Neural progenitor cell (in vitro differentiated cells): ENCODE data around the gene E2F2. TPM values are rescaled to one million over a fixed set of nuclear protein-coding genes. Genes with fewer than 3 reads are reported as not detected.

Experiments used
- DNase-seq: peaks from one replicate; pipeline ENCODE4 v3.0.0-alpha.2; 2016; ENCODE audit warnings: low spot score
- H2AFZ ChIP-seq: fragments of 200-600 bp; sonication (generic); replicated peaks from 2 replicates; pipeline ENCODE4 v1.6.1; 2016; ENCODE audit warnings: antibody characterized with exemption
- H3F3A ChIP-seq: fragments of 200-600 bp; sonication (generic); 2 replicates; pipeline ENCODE4 v1.6.1; 2016; ENCODE audit warnings: antibody characterized with exemption, low read depth
- H3K27ac ChIP-seq: fragments of 200-600 bp; sonication (generic); 2 replicates; pipeline ENCODE4 v1.5.1; 2016; ENCODE audit warnings: mild to moderate bottlenecking
- H3K27me3 ChIP-seq: fragments of 200-600 bp; sonication (generic); 2 replicates; pipeline ENCODE4 v1.6.1; 2016; ENCODE audit warnings: mild to moderate bottlenecking, moderate library complexity
- H3K36me3 ChIP-seq: fragments of 200-600 bp; sonication (generic); 2 replicates; pipeline ENCODE4 v1.5.1; 2016
- H3K4me1 ChIP-seq: fragments of 200-600 bp; sonication (generic); 2 replicates; pipeline ENCODE4 v1.6.1; 2016; ENCODE audit warnings: mixed run types
- H3K4me2 ChIP-seq: fragments of 200-600 bp; sonication (generic); 2 replicates; pipeline ENCODE4 v1.6.1; 2016
- H3K4me3 ChIP-seq: fragments of 200-600 bp; sonication (generic); 2 replicates; pipeline ENCODE4 v1.5.1; 2016
- H3K79me2 ChIP-seq: fragments of 200-600 bp; sonication (generic); 2 replicates; pipeline ENCODE4 v1.6.1; 2016; ENCODE audit warnings: low read depth
- H3K9ac ChIP-seq: fragments of 200-600 bp; sonication (generic); 2 replicates; pipeline ENCODE4 v1.6.1; 2016
- H3K9me3 ChIP-seq: fragments of 200-600 bp; sonication (generic); 2 replicates; pipeline ENCODE4 v1.5.1; 2016; ENCODE audit warnings: low read depth
- H4K20me1 ChIP-seq: fragments of 200-600 bp; sonication (generic); 2 replicates; pipeline ENCODE4 v1.6.1; 2016; ENCODE audit warnings: low read depth
- H3K27ac Mint-ChIP-seq: 3 replicates; pipeline ENCODE4 v1.8.0; 2021; ENCODE audit warnings: mixed read lengths
- H3K27me3 Mint-ChIP-seq: 2 replicates; pipeline ENCODE4 v1.8.0; 2022; ENCODE audit warnings: low read depth, mild to moderate bottlenecking, inconsistent platforms, moderate library complexity, mixed read lengths; ENCODE audit not compliant: insufficient read depth
- H3K36me3 Mint-ChIP-seq: 3 replicates; pipeline ENCODE4 v1.8.0; 2021; ENCODE audit warnings: mixed read lengths
- H3K4me1 Mint-ChIP-seq: 3 replicates; pipeline ENCODE4 v1.8.0; 2021; ENCODE audit warnings: mixed read lengths
- H3K4me3 Mint-ChIP-seq: 3 replicates; pipeline ENCODE4 v1.8.0; 2021; ENCODE audit warnings: mild to moderate bottlenecking, moderate library complexity, mixed read lengths
- H3K9me3 Mint-ChIP-seq: 3 replicates; pipeline ENCODE4 v1.8.0; 2020; ENCODE audit warnings: mixed read lengths
- EZH2 ChIP-seq: fragments of 200-600 bp; sonication (generic); IDR thresholded peaks from 2 replicates; pipeline ENCODE4 v1.6.1; 2017; ENCODE audit warnings: antibody characterized with exemption, mild to moderate bottlenecking, moderate library complexity
- EZH2phosphoT487 ChIP-seq: fragments of 200-600 bp; sonication (generic); IDR thresholded peaks from 2 replicates; pipeline ENCODE4 v1.6.1; 2017; ENCODE audit warnings: antibody characterized with exemption
- total RNA-seq: library from RNA; depleted of rRNA; stranded (reverse); fragments of >200 nt; gene quantifications from 2 replicates; pipeline ENCODE4 v1.2.3, GENCODE V29; 2015; ENCODE audit warnings: low replicate concordance
- TF ChIP-seq, protein P1 (sequence below): fragments of 200-600 bp; sonication (generic); IDR thresholded peaks from 2 replicates; pipeline ENCODE4 v1.5.1; 2017; ENCODE audit warnings: antibody characterized with exemption, mild to moderate bottlenecking

Gene E2F2
- total RNA-seq, 1 donor from 2014 or later = 3.4 TPM

DNA sequence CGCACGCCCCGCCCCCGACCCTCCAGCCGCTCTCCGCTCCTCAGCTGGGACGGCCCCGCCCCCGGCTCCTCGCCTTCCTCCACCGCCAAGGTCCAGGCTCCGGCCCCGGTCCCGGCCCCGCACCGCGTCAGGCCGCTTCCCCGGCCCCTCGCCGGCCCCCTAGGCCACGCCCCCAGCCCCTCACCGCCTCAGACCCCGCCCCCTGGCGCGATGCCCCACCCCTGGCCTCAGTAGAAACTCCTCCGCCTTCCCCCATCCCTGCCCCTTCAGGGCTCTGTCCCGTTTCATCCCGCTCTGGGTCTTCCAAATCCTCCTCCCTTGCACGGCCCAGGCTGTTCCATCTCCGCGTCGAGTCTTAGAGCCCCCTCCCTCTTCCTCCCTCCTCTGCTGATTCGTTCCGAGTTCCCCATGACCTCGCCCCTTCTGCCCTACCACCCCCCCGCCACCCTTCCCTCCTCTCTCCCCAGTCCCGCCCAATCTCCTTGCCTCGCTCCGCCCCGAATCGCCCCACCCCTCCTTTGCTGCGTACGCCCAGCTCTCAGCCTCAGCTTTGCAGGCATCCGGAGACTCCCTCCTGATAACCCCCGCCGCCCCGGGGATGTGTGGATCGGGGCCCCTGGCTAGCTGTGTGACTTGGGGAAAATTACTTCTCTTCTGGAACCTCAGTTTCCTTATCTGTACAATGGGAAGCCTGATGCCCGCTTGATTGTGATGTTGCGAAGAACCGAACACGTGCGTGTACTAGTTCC lies 46.6 kb downstream of the E2F2 start:
- H3K4me3 Mint-ChIP-seq = peak overlapping the region; percentile 89
- peak overlapping the region; percentile 78 for H2AFZ ChIP-seq
- peaks cover 27% of the 10 kb centered on the region for H3F3A ChIP-seq
- H3K27me3 Mint-ChIP-seq = peaks cover 16% of the 10 kb centered on the region
- H3K79me2 ChIP-seq = no peaks in the 10 kb centered on the region
- H3K9me3 ChIP-seq = no peaks in the 10 kb centered on the region
- peaks cover 59% of the 10 kb centered on the region for H3K27me3 ChIP-seq
- peaks cover 48% of the 10 kb centered on the region for H3K4me1 Mint-ChIP-seq
- peak overlapping the region; percentile 76 for H3K4me3 ChIP-seq
- H3K27ac ChIP-seq = no peak overlapping the region
- TF ChIP-seq, protein P1, sequence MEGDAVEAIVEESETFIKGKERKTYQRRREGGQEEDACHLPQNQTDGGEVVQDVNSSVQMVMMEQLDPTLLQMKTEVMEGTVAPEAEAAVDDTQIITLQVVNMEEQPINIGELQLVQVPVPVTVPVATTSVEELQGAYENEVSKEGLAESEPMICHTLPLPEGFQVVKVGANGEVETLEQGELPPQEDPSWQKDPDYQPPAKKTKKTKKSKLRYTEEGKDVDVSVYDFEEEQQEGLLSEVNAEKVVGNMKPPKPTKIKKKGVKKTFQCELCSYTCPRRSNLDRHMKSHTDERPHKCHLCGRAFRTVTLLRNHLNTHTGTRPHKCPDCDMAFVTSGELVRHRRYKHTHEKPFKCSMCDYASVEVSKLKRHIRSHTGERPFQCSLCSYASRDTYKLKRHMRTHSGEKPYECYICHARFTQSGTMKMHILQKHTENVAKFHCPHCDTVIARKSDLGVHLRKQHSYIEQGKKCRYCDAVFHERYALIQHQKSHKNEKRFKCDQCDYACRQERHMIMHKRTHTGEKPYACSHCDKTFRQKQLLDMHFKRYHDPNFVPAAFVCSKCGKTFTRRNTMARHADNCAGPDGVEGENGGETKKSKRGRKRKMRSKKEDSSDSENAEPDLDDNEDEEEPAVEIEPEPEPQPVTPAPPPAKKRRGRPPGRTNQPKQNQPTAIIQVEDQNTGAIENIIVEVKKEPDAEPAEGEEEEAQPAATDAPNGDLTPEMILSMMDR = no peak
- no peak for TF ChIP-seq EZH2phosphoT487
- peak; percentile 2 for TF ChIP-seq EZH2
- H4K20me1 ChIP-seq = peaks cover 11% of the 10 kb centered on the region
- peak; percentile 98 for DNase-seq
- H3K4me1 ChIP-seq = peaks cover 10% of the 10 kb centered on the region
- peak overlapping the region; percentile 79 for H3K27ac Mint-ChIP-seq
- no peaks in the 10 kb centered on the region for H3K36me3 ChIP-seq
- H3K9me3 Mint-ChIP-seq = no peaks in the 10 kb centered on the region
- peak overlapping the region; percentile 93 for H3K4me2 ChIP-seq
- H3K36me3 Mint-ChIP-seq = peaks cover 3% of the 10 kb centered on the region
- no peak overlapping the region for H3K9ac ChIP-seq

- Histone ChIP-seq H3K4me3 (peak within 1 kb of the TSS; percentile 76), H4K20me1 (peaks cover 11% of the 10 kb centered on the region), H3K4me2 (peak within 1 kb of the TSS; percentile 93), H2AFZ (peak within 1 kb of the TSS; percentile 98), H3K4me1 (peaks cover 10% of the 10 kb centered on the region), H3K9ac (no peak within 1 kb of the TSS), H3K27me3 (peaks cover 55% of the 10 kb centered on the region), H3K9me3 (no peaks in the 10 kb centered on the region), H3K27ac (no peak within 1 kb of the TSS), H3K79me2 (no peaks in the 10 kb centered on the region), H3F3A (peaks cover 27% of the 10 kb centered on the region), H3K36me3 (no peaks in the 10 kb centered on the region)
- Mint-ChIP-seq H3K4me1 (peaks cover 56% of the 10 kb centered on the region), H3K27ac (peak within 1 kb of the TSS; percentile 79), H3K36me3 (peaks cover 3% of the 10 kb centered on the region), H3K4me3 (peak within 1 kb of the TSS; percentile 93), H3K27me3 (peaks cover 16% of the 10 kb centered on the region), H3K9me3 (no peaks in the 10 kb centered on the region)
- DNase-seq = peak; percentile 54
- TF ChIP-seq EZH2phosphoT487 (peak; percentile 37), EZH2 (peak; percentile 18)
- TF ChIP-seq, protein P1 = peak; percentile 32
These were observed 47.4 kb downstream of the E2F2 start, which contains the start of gene ASAP3 for GRCh38 chr1:23483321-23484252. Gene ASAP3, minus strand, starts transcription at chr1:23484179. Its CDS starts 46 bp downstream, at chr1:23484133.

GRCh38 chr1:23481904-23482303 lies 49.1 kb downstream of the E2F2 start:
- Histone ChIP-seq H3K79me2 (no peaks in the 10 kb centered on the region), H4K20me1 (peaks cover 11% of the 10 kb centered on the region), H3K9ac (no peak overlapping the region), H3K4me2 (no peak overlapping the region), H3K9me3 (no peaks in the 10 kb centered on the region), H3F3A (peaks cover 27% of the 10 kb centered on the region), H3K27ac (no peak overlapping the region), H3K36me3 (no peaks in the 10 kb centered on the region), H2AFZ (no peak overlapping the region), H3K27me3 (peaks cover 55% of the 10 kb centered on the region), H3K4me1 (peaks cover 10% of the 10 kb centered on the region), H3K4me3 (no peak overlapping the region)
- peaks cover 9% of the 10 kb centered on the region for H3K27me3 Mint-ChIP-seq
- no peak overlapping the region for H3K27ac Mint-ChIP-seq
- peak overlapping the region; percentile 93 for H3K4me3 Mint-ChIP-seq
- no peak for DNase-seq
- peaks cover 59% of the 10 kb centered on the region for H3K4me1 Mint-ChIP-seq
- H3K36me3 Mint-ChIP-seq = peaks cover 8% of the 10 kb centered on the region
- no peaks in the 10 kb centered on the region for H3K9me3 Mint-ChIP-seq
- TF ChIP-seq, protein P1 = no peak
- no peak for TF ChIP-seq EZH2phosphoT487
- TF ChIP-seq EZH2 = no peak
